A549 (cell line): ENCODE measurements around the gene RPL11. TPM values are rescaled to one million over a fixed set of nuclear protein-coding genes. Genes with fewer than 3 reads are reported as not detected.

Experiments
- ATAC-seq, 2 experiments: fragments of 200-7000 bp in 1 of 2; fragments of >200 bp in 1 of 2; cut with Nextera tagmentation in 1 of 2; cut with Tn5 transposase in 1 of 2; 3 replicates each; pipeline versions ENCODE4 v1.8.0 to v1.9.1; 2018 to 2020; ENCODE audit warnings: mild to moderate bottlenecking in 1 of 2, moderate library complexity in 1 of 2
- CTCF ChIA-PET: fragments of 300-600 bp; sonication (Branson Sonifier 250); formaldehyde crosslinking; extraction: SDS; loops from one replicate; lab custom pipeline; 2021; ENCODE audit warnings: antibody characterized with exemption, inconsistent platforms; lab: Yijun Ruan, JAX
- POLR2A ChIA-PET: fragments of 350-600 bp; formaldehyde crosslinking; extraction: SDS; loops from one replicate; lab custom pipeline; 2021; ENCODE audit warnings: antibody characterized with exemption, inconsistent platforms; lab: Yijun Ruan, JAX
- DNase-seq, 2 experiments: peaks; one replicate each; pipeline versions ENCODE4 v3.0.0 to v3.0.0-alpha.2; 2011 to 2016; ENCODE audit warnings: low read depth in 1 of 2, low spot score in 1 of 2
- FAIRE-seq: peaks from 2 replicates; lab custom pipeline; 2011; peaks lifted over from hg19 to GRCh38; lab: Jason Lieb, UNC
- H3K27ac ChIP-seq, 2 experiments: fragments of >200 bp; sonication (Bioruptor Twin); formaldehyde crosslinking; 3 replicates each; pipeline ENCODE4 v1.5.1; 2016 to 2017
- H3K4me1 ChIP-seq: fragments of >200 bp; sonication (Bioruptor Twin); formaldehyde crosslinking; 3 replicates; pipeline ENCODE4 v1.6.1; 2016
- H3K4me2 ChIP-seq: fragments of >200 bp; sonication (Bioruptor Twin); formaldehyde crosslinking; 3 replicates; pipeline ENCODE4 v1.6.1; 2016
- H3K4me3 ChIP-seq: fragments of >200 bp; sonication (Bioruptor Twin); formaldehyde crosslinking; 3 replicates; pipeline ENCODE4 v1.5.1; 2016
- H3K9me3 ChIP-seq: fragments of >200 bp; sonication (Bioruptor Twin); formaldehyde crosslinking; 3 replicates; pipeline ENCODE4 v1.6.1; 2016
- BCL3 ChIP-seq: fragments of >200 bp; sonication (Bioruptor Twin); formaldehyde crosslinking; IDR thresholded peaks from 3 replicates; pipeline ENCODE4 v1.6.1; 2016
- CBX2 ChIP-seq: fragments of 200-600 bp; sonication (generic); IDR thresholded peaks from 2 replicates; pipeline ENCODE4 v1.6.1; 2016; ENCODE audit warnings: low read depth, mild to moderate bottlenecking, borderline replicate concordance
- CBX8 ChIP-seq: fragments of 200-600 bp; sonication (generic); IDR thresholded peaks from 2 replicates; pipeline ENCODE4 v1.6.1; 2016
- CEBPB ChIP-seq, 2 experiments: fragments of >200 bp in 1 of 2; sonication (Bioruptor Twin) in 1 of 2; formaldehyde crosslinking in 1 of 2; IDR thresholded peaks; 2 replicates each; pipeline ENCODE4 v1.6.1; 2012 to 2016
- CTCF ChIP-seq: fragments of >200 bp; sonication (Bioruptor Twin); formaldehyde crosslinking; IDR thresholded peaks from 3 replicates; pipeline ENCODE4 v1.5.1; 2016
- EHMT2 ChIP-seq: fragments of 200-600 bp; sonication (generic); IDR thresholded peaks from 2 replicates; pipeline ENCODE4 v1.6.1; 2016; ENCODE audit warnings: antibody characterized with exemption, low read depth, mild to moderate bottlenecking, moderate library complexity
- EP300 ChIP-seq, 2 experiments: fragments of >200 bp; sonication (Bioruptor Twin); formaldehyde crosslinking; IDR thresholded peaks; 2 replicates in 1 of 2; 3 replicates in 1 of 2; pipeline ENCODE4 v1.6.1; 2016 to 2017
- HDAC2 ChIP-seq: fragments of 200-600 bp; sonication (generic); IDR thresholded peaks from 2 replicates; pipeline ENCODE4 v1.6.1; 2016
- HMGXB4 ChIP-seq: fragments of 250-450 bp; sonication (Bioruptor Pico); IDR thresholded peaks from 2 replicates; pipeline ENCODE4 v1.5.0; 2021; ENCODE audit warnings: mild to moderate bottlenecking, moderate library complexity, borderline replicate concordance
- JUN ChIP-seq, 2 experiments: fragments of >200 bp; sonication (Bioruptor Twin); formaldehyde crosslinking; IDR thresholded peaks; 2 replicates in 1 of 2; 3 replicates in 1 of 2; pipeline ENCODE4 v1.6.1; 2016 to 2017
- JUNB ChIP-seq: fragments of >200 bp; sonication (Bioruptor Twin); formaldehyde crosslinking; IDR thresholded peaks from 2 replicates; pipeline ENCODE4 v1.6.1; 2016
- KDM5A ChIP-seq: fragments of 200-600 bp; sonication (generic); IDR thresholded peaks from 2 replicates; pipeline ENCODE4 v1.6.1; 2016; ENCODE audit warnings: antibody characterized with exemption, mild to moderate bottlenecking
- MYC ChIP-seq: IDR thresholded peaks from 2 replicates; pipeline ENCODE4 v1.6.1; 2012; ENCODE audit warnings: mild to moderate bottlenecking, inconsistent platforms, low read length, improper control_type of control experiment, borderline replicate concordance
- PHF8 ChIP-seq: fragments of 200-600 bp; sonication (generic); IDR thresholded peaks from 2 replicates; pipeline ENCODE4 v1.6.1; 2016; ENCODE audit warnings: low read depth, mild to moderate bottlenecking, antibody characterized with exemption, moderate library complexity, borderline replicate concordance
- POLR2A ChIP-seq: IDR thresholded peaks from 2 replicates; pipeline ENCODE4 v1.6.1; 2012; ENCODE audit warnings: mild to moderate bottlenecking, low read length
- POLR2AphosphoS2 ChIP-seq: conservative IDR thresholded peaks from 2 replicates; pipeline ENCODE4 v1.6.1; 2012; ENCODE audit warnings: low read length, improper control_type of control experiment, inconsistent platforms
- RAD21 ChIP-seq, 2 experiments: fragments of >200 bp in 1 of 2; sonication (Bioruptor Twin) in 1 of 2; formaldehyde crosslinking in 1 of 2; IDR thresholded peaks in 1 of 2; conservative IDR thresholded peaks in 1 of 2; 2 replicates in 1 of 2; 3 replicates in 1 of 2; pipeline ENCODE4 v1.6.1; 2012 to 2018; ENCODE audit warnings: inconsistent platforms in 1 of 2
- RNF2 ChIP-seq: fragments of 200-600 bp; sonication (generic); IDR thresholded peaks from 2 replicates; pipeline ENCODE4 v1.6.1; 2016; ENCODE audit warnings: low read depth, mild to moderate bottlenecking, antibody characterized with exemption, moderate library complexity, borderline replicate concordance
- SMC3 ChIP-seq: fragments of >200 bp; sonication (Bioruptor Twin); formaldehyde crosslinking; IDR thresholded peaks from 3 replicates; pipeline ENCODE4 v1.6.1; 2018; ENCODE audit warnings: inconsistent platforms
- SREBF2 ChIP-seq: fragments of 450-650 bp; IDR thresholded peaks from 2 replicates; pipeline ENCODE4 v1.6.1; 2014; ENCODE audit warnings: mild to moderate bottlenecking, moderate library complexity
- USF2 ChIP-seq: fragments of 450-650 bp; IDR thresholded peaks from 2 replicates; pipeline ENCODE4 v1.6.1; 2014; ENCODE audit warnings: antibody characterized with exemption
- ZC3H11A ChIP-seq: fragments of 450-650 bp; IDR thresholded peaks from 2 replicates; pipeline ENCODE4 v1.6.1; 2014; ENCODE audit warnings: antibody characterized with exemption, mild to moderate bottlenecking
- ZFP36 ChIP-seq: fragments of 450-650 bp; IDR thresholded peaks from 2 replicates; pipeline ENCODE4 v1.6.1; 2014; ENCODE audit warnings: borderline replicate concordance; ENCODE audit not compliant: partially characterized antibody
- WGBS: methylation state at CpG from one replicate; pipeline ENCODE4 v1.1.6; 2017; ENCODE audit errors: missing lambda C conversion rate; 5-methylcytosine and 5-hydroxymethylcytosine counted together
- polyA plus RNA-seq, 4 experiments: library from polyadenylated mRNA; depleted of rRNA in 3 of 4; stranded (reverse); fragments of >200 nt; fragmentation: RNase III in 1 of 4; extraction: RNeasy Plus Mini Kit Qiagen cat#74134 plus additional on column Dnase treatment in 1 of 4; gene quantifications; 2 replicates in 3 of 4; 3 replicates in 1 of 4; pipeline ENCODE4 v1.2.3, GENCODE V29; 2011 to 2017

RPL11 gene
- polyA plus RNA-seq, 2 of the 4 experiments (the other 2 are of a cell fraction), result 1,292 to 1,329 TPM

- ATAC-seq, result peak in 1 of 2 experiments; percentile 59; a peak in 2 of 6 replicates
- 58% methylated on average over 11 of the region's 11 CpGs for WGBS
- no peaks in the 10 kb centered on the region for H3K9me3 ChIP-seq
- H3K4me1 ChIP-seq, result no peaks in the 10 kb centered on the region
- H3K4me2 ChIP-seq, result no peak overlapping the region
- no peak for FAIRE-seq
- ChIA-PET CTCF (interaction anchor here (0.6 to 3.4 kb wide), 14 partner anchors 10 to 1486 kb away, joined by 3 to 17 read pairs (median 4); no protein-coding TSS in a partner anchor), POLR2A (no interaction called here)
- DNase-seq, result peak in 1 of 2 experiments; percentile 31
- no peak overlapping the region for H3K4me3 ChIP-seq
- TF ChIP-seq EP300 (IDR thresholded peaks at IDR 0.05) (no peak), CEBPB (IDR thresholded peaks at IDR 0.05) (no peak), SMC3 (peak; percentile 35; the same call in 2 of the 3 replicates), CTCF (peak; percentile 40), RAD21 (conservative IDR thresholded peaks at IDR 0.05 in 1 of 2, IDR thresholded peaks at IDR 0.05 in 1 of 2) (peak; percentile 36 to 59; a peak in 4 of 5 replicates), RNF2 (no peak)
- no peak overlapping the region for H3K27ac ChIP-seq
Measured at GRCh38 chr1:23664837-23665795, 26.5 kb upstream of the RPL11 start.

GRCh38 chr1:23667411-23667810 lies 24.2 kb upstream of the RPL11 start:
- no peak overlapping the region for H3K27ac ChIP-seq
- DNase-seq, result no peak
- no peak overlapping the region for H3K4me3 ChIP-seq
- CTCF ChIA-PET, result interaction anchor here (1.7 to 2.7 kb wide), 5 partner anchors 10 to 123 kb away, joined by 5 to 11 read pairs (median 6); no protein-coding TSS in a partner anchor
- no peak for TF ChIP-seq BCL3
- no peak for TF ChIP-seq CBX2
- no peak for TF ChIP-seq POLR2AphosphoS2
- no peak for TF ChIP-seq JUNB
- TF ChIP-seq CBX8, result no peak
- TF ChIP-seq PHF8, result no peak
- TF ChIP-seq MYC, result no peak
- TF ChIP-seq KDM5A, result no peak
- no peak for TF ChIP-seq USF2
- TF ChIP-seq POLR2A, result no peak
- TF ChIP-seq HDAC2, result no peak
- no peak for TF ChIP-seq HMGXB4 (CRISPR knock-in tag)
- no peak for TF ChIP-seq CEBPB (IDR thresholded peaks at IDR 0.05)
- no peak for TF ChIP-seq SREBF2
- no peak for TF ChIP-seq EHMT2
- TF ChIP-seq ZFP36, result no peak
- TF ChIP-seq JUN (IDR thresholded peaks at IDR 0.05), result no peak
- no peak for TF ChIP-seq ZC3H11A
- TF ChIP-seq, all 56 proteins: peak for 0
- no peaks in the 10 kb centered on the region for H3K9me3 ChIP-seq
- no peak overlapping the region for H3K4me2 ChIP-seq
- POLR2A ChIA-PET, result no interaction called here
- H3K4me1 ChIP-seq, result no peaks in the 10 kb centered on the region
- FAIRE-seq (no peak), ATAC-seq (no peak)
- 51% methylated on average over 4 of the region's 4 CpGs for WGBS
